NCI-H2107 (cell line): ENCODE measurements around the gene TNC.

Experiments
- DNase-seq: peaks from one replicate; lab custom pipeline; 2025; lab: John Stamatoyannopoulos, UW

TNC gene

DNA sequence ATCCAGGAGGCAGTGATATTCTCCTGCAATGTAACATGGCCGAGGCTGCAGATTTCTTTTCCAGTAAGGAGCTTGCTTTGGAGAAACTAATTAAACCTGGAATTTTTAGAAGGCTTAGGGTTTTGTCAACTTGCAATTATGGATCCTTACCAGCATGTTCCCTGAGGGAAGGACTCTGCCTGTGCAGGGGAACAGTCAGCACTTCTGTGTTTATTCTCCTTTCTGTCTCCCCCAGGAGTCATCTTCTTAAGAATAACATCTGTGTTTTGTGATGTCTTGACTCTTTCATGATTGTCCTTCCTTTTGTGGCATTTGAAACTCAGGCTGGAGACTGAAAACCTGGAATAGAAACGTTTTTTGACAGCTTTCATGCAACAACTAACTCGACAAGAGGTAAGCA is 107.1 kb downstream of the TNC start:
- no peak for DNase-seq

DNA sequence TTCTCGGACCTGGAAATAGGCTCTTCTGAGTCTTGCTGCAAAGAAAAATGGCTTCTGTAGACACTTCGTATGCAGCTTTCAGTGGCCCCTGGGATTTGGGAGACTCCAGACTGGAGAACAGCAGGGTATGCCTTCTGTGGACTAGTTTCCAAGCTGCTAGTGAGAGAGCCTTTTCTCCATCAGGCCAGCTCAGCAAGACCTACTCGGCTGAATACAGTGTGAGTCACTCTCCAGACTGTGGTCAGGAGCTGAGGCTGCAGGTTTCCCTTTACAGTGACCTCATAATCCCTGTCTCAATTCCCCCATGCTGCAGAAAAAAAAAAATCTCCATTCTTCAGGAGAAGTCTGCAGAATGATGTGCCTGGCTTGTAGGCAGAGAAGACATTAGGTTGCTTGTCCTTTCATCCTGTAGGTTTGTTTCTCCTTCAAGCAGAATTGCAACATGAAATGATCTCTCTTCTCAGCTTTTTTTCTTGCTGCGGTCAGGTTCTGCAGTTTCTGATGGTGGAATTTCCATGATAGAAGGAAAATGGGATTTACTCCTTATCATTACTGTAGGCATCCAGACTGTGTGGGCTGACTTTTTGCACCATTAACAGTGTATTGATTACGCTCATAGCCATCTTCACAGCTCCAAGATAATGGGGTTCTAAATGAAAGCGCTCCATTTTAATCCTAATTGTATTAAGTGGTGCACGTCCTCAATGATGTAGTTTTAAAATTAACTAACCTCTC is 109.3 kb downstream of the TNC start:
- no peak for DNase-seq

DNA sequence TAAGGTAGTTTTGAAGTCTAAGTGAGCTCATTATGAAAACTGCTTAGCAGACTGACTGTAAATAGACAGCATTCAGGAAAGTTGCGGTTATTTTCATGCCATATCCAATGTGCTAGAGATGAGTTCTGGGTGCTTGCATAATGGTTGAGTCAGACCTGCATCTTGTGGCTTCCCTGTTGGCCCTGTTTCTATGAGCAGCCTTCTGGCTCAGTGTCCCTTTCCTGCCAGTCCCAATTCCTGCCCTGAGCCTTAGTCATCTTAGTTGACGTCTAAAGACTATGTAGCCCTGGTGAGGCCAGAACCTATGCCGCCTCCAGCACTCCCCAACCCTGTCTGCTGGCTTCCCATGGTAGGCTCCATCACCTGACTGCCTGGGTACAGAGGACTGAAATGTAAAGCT is 111.3 kb downstream of the TNC start:
- no peak for DNase-seq

DNA sequence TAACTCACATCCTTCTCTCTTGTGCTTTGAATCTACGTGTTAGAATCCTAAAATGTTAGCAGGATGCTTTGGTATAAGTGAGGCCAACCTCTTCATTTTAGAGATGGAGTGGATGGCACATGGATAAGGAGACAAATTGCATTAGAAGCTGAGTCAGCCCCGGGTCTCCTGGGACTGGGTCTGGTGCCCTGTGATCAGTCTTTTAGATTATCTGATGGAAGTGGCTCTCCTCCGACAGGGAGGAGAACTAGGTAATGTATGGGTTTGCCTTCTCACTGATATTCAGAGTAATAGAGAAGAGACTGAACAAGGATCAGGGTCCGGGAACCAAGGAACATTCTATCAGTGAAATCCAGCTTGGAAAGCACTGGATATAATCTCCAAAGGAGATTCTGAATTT is 112.6 kb downstream of the TNC start:
- DNase-seq = no peak

DNA sequence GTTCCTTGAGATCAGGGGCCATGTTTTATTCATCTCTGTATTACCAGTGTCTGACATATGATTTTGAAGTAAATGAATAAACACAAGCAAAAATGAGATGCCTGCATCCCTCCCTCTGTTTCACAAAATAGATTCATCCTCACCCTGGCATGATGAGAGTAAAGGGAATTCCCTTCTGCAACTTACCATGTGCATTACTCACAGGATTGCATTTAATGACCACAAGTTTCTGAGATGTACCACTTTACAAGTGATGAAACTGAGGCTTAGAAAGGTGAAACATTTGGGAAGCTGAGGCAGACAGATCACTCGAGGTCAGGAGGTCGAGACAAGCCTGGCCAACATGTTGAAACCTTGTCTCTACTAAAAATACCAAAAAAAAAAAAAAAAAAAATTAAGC is 113.4 kb downstream of the TNC start:
- no peak for DNase-seq

DNA sequence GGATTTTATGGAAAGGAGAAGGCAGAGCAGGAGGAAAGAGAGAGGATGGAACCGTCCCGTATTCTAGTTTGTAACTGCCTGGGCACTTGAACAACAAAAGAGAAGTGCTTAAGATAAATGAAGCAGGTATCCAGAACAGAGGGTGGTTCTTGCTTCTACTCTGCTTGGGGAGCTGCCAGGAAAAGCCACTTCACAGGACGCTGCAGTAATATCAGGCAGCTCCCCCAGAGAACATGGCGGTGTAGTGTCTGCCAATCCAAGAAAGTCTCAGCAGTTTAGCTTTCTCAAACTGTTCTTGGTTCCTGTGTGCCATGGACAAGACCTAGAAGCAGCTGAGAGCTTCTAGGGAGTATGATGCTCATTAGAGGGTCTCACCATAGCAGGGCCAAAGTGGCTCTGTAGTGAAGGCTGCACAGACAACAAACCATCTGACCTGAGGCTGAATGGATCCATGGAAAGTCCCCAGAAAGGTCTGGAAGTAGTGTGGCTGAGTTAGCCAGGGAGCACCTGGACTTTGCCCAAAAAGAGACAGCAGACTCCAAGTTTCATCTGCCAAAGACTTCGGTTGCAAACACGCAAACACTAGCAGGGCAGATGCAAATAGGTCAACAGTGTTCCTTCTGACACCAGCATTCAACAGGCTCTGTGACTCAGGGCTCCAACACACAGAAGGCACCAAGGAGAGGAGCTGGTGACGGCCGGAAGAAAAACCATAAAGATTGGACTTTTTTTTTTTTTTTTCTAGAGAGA is 115.4 kb downstream of the TNC start:
- DNase-seq = no peak

DNA sequence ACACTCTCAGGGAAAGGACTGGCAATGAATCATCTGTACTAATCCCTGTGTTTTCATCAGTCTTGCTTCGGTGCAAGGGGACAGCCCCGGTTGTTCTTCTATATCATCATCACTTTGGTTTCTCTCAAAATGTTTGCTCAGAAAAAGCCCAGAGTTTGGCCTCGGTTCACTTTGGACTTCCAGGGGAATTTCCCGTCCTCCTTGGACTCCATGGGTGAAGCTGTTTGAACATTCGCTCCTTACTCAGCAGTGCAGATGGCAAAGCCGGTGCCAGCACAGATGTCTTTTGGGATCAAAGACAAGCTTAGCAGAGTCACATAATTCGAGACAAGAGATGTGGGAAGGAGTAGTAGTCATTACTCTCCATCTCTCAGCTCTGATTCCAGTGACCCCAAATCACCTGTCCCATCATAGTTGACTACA is 117.7 kb downstream of the TNC start:
- DNase-seq = no peak

DNA sequence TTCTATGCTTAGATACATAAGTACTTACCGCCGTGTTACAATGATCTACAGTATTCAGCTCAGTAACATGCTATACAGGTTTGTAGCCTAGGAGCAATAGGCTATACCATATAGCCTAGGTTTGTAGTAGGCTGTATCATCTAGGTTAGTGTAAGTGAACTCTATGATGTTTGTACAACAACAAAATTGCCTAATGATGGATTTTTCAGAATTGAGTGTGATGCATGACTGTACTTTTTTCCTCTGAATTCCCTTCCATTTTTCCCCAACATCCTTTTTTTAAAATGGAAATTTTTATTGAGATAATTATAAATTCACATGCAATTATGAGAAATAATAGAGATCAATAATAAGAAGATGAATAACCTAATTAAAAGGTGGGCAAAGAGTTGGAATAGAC is 119.6 kb downstream of the TNC start:
- DNase-seq = no peak

DNA sequence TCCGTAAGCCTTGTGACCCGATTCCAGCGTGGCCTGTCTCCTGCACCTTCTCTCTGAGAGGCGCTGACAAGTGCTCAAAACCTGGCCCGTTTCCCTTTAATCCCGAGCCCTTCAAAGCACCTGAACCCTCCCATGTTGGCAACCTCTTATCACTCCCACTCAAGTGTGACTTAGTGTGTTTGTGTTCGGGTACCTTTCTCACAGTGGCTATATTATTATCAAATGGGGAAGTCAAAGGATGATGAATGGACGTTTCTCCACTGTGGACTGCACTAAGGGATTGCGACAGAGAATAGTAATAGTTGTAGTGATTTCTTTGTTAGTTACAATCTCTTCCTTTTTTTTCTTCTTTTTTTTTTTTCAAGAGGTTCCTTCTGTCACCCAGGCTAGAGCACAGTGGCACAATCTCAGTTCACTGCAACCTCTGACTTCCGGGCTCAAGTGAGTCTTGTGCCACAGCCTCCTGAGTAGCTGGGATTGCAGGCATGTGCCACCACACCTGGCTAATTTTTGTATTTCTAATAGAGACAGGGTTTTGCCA is 122.2 kb downstream of the TNC start:
- no peak for DNase-seq

DNA sequence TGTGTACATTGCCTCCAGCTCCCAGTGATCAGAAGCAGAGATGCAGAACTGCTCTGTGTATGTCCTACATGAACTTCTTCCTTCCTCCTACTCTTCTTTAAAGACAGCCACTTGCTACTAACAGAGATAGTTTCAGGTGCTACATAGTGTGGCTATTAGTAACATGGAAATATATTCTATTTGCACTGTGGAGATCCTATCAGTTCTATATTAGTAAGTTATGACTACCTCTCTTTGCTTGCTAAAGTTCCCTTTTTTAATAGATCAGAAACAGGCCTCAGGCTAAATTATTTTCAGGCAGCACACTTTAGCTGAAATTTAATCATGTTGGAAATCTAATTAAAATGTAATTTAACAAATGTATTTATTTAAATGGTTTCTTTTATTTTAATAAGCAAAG is 123.2 kb downstream of the TNC start:
- DNase-seq = no peak

DNA sequence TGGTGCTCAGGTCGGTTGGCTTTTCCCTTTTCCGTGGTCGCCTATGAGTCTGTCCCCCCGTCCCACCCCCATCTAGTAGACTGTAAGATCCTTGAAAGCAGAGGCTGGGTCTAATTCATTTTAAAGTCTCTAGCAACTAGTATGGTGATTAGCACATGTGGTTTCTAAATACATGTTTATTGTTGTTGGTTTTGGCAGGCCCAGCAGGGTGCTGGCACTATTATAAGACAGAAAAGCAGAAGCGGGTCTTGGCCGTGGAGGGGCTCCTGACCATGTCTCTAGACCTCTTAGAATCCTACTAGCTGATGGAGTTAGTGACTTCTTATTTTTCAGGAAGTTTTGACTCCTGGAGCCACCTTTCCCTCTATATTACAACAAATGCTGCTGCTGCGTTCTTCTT is 126.1 kb downstream of the TNC start:
- no peak for DNase-seq

DNA sequence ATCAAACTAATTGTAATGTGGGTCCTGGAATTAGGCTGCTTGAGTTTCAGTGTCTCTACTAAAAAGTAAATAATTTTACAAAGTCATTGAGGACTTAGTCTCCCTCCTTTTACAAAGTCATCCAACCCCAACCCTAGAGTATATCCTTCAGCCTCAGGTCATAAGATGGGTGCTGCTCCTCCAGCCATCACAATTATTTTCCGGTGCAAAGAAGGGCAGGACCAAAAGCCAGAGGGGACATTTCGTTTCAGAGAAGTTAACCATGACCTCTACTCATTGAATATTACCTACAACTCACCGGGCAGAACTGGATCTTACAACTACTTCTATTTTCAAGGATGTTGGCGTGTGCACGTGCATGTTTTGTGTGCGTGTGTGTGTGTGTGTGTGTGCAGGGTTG is 127.1 kb downstream of the TNC start:
- DNase-seq = no peak

DNA sequence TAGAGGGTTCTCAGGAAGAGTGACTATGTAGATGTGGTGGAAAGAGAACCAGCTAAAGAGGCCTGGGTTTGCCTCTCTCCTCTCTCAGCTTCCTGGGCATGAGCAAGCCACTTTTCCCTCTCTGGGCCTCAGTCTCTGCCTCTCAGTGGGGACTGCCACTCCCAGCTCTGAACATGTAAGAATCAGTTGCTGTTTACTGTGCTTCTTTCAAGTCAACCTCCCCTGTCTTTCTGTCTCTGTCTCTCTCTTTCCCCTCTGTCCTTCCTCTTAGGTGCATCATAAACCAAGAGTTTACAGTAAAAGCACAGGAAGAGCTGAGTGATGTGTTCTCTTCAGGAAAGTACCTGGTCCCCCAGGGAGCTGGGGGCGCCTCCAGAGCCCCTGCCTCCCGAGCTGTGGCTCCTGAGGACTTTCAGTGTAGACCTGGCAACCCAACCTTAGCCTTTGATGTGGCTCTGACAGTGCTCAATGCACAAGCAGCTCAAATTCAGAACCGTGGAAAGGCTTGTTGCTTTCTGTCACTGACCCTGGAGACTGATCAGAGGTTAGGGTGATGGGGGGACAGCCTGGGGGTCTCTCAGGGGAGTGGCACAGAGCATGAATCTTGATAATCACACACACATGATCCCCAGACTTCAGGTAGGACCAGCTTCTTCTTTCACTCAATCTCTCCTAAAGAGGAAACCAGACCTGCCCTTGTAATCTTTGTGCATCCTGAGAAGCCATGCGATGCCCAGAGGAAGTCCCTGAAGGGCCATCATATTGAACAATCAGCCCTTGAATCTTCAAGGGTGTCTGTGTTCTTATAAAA is 128.2 kb downstream of the TNC start:
- no peak for DNase-seq

DNA sequence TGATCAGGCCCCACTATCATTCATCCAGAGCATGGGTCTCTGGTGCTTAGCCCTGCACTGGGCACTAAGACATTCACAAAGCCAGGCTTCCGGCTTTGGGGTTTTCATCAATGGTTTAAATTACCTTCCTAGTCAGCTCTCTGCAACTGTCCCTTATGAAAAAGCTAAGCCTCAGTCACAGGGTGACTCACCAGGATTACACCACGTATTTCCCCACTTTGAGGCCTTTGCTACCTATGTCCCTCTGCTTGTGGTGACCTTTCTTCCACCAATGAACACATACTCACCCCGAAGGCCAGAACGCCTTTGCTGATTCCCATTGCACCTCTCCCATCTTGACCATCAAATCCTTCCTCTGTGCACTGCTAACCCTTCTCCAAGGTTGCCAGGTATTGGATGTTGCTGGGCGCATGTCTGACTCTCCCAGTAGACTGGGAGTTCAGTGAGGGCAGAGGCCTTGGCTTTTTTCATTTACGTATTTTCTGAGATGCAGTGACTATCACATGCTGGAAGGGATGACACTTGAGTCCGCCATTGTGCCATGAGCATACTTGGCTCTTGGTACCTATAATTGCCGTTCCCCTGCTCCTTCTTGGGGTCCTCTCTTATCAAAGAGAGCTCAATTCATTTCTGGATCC is 128.9 kb downstream of the TNC start:
- DNase-seq = no peak

DNA sequence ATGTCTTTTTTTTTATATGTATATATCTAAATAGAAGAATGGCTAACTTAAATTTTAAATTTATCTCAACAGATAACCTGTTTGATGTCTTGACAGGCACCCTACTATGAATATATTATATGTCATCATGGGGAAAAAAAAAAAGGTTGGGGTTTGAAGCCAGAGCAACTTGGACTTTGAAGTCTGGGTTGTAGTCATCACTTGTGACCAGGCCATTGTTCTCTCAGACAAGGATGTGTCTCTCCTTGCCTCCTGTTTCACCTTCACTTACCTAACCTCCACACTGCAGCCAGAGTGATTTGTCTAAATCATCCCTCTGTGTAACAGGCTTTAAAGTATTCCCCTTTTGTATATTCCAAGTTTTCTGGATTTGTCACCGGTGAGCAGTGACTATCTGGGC is 130.8 kb downstream of the TNC start:
- DNase-seq = no peak

DNA sequence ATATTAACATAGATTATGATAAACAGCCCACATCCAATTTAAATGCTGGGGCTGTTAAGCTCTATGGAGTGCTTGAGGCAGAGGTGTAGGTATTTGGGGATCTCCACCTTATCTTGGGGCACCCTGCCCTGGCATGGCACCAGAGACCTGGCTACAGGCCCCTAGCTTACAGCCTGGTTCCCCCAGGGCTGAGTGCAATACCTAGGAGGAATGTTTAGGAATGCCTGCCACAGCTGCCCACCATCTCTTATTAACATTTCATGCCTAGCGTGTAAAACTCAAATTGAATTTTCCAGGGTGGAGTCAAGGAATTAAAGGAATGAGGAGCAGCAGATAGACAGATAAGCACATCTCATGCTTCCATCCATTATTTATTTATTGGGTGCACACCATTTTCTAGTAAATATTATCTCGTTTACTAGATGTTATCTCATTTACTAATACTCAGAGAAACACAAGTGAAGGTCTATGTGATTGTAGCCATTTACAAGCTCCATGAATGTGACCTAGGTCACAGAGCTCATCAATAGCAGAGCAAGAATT is 131.9 kb downstream of the TNC start:
- DNase-seq = no peak

DNA sequence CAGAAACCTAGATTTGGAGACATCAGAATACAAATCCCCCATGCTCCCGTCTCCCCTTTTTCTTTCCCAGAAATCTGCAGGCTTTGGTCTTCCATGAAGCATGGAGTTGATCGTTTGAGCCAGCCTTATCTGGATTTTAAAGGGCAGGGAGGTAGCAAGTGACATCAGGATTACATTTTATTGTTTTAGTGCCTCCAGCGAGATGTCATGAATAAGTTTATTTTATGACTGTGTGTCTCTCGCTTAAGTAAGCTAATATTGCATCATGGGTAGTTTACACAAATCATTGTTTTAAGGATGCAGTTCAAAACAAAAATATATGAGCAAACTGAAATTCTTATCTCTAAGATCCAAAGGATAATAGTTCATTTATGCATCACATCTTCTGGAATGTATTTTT is 136.9 kb downstream of the TNC start:
- DNase-seq = no peak

DNA sequence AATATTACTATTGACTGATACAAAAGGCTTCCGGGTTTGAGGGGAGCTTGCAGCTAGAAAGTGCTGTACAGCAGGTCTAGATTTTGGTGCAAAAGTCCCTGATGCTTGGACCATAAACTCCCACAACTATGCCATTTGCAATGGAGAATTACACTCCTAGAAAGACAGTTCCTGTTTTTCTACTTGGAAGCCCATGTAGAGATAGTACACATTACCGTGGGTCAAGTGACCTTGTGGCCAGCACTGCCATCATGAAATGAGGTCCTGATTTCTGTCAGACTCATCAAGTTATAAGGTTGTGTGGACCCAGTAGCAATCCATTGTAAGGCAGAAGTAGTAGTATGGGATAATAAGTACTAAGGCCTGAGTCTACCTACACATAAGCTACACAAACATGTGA is 144.7 kb downstream of the TNC start:
- DNase-seq = no peak

DNA sequence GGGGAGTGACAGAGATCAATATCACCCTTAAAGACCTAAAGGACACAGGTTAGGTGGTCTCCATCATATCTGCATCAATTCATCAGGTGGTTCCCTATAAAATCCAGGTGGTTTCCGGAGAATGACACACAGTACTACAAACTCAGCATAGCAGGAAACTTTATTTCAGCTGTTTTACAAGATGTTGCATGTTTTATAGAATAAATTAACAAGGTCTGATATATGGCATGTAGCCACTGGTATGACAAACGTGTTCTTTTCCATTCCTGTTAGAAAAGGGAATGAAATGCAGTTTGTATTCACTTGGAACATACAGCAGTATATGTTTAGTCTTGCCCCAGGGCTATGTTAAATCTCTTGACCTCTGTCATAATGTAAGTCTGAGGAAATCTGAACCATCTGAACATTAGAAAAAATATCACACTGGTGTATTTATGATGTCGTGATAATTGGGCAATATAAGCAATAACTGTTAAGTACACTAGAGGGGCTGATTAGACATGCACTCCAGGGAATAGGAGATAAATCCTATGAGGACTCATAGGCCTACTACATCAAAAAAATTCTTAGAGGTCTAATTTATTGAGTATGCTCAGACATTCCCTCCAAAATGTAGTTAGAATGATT is 145.3 kb downstream of the TNC start:
- DNase-seq = no peak
